ENCODE results near the gene KLHL40.

- TF ChIP-seq CTCF (conservative IDR thresholded peaks at IDR 0.05) (no peak), ZFX (IDR thresholded peaks at IDR 0.05) (no peak)
Measured at GRCh38 chr3:42725454-42725853, 40.1 kb downstream of the KLHL40 start.

Measured in C4-2B (cell line).